Measurements from ENCODE around the gene IGF1R. TPM values are rescaled to one million over a fixed set of nuclear protein-coding genes. Genes with fewer than 3 reads are reported as not detected.
A peak's percentile ranks its signal among the peaks of the same experiment; 100 is the strongest.

IGF1R gene
- total and polyA plus RNA-seq, 4 donors = 5.9 to 154 (median 27.6) TPM

- Histone ChIP-seq H3K36me3 (ENCODE audit: control insufficient read depth in 4 of 4, insufficient read depth in 4 of 4, low read length in 4 of 4) (peaks cover 0 to 5% (median 0%) of the 10 kb centered on the region in 4 donors), H3K9me3 (ENCODE audit: control insufficient read depth in 4 of 4, insufficient read depth in 3 of 4, low read length in 3 of 4) (peaks cover 0 to 2% (median 0%) of the 10 kb centered on the region in 4 donors), H3K4me3 (peak overlapping the region; percentile 94), H3K9ac (ENCODE audit: insufficient read depth in 1 of 2, low read length in 2 of 2) (no peak overlapping the region), H3K27me3 (ENCODE audit: control insufficient read depth in 3 of 3, insufficient read depth in 3 of 3, low read length in 2 of 3) (peaks cover 0 to 15% (median 14%) of the 10 kb centered on the region in 3 donors), H3K27ac (ENCODE audit: low read depth in 1 of 2, low read length in 1 of 2) (peak overlapping the region; percentile 96 to 98), H3K4me1 (ENCODE audit: control insufficient read depth in 5 of 5, insufficient read depth in 5 of 5, low read length in 5 of 5) (peaks cover 0 to 12% (median 0%) of the 10 kb centered on the region in 5 donors)
- ATAC-seq (ENCODE audit: insufficient read depth, low FRiP score) (no peak), DNase-seq (peak; percentile 76 to 80 (median 77))
- 0 to 1% methylated on average over 77 to 121 of the region's 121 CpGs for WGBS, 2 donors
- TF ChIP-seq CTCF (IDR thresholded peaks at IDR 0.05; ENCODE audit: control extremely low read depth, extremely low read depth) = no peak
These were observed 524 bp downstream of the IGF1R start for GRCh38 chr15:98648654-98649471.

GRCh38 chr15:98649472-98650416 is 1.4 kb downstream of the IGF1R start:
- peak overlapping the region; percentile 94 for H3K4me3 ChIP-seq
- H3K27ac ChIP-seq (ENCODE audit: low read depth in 1 of 2, low read length in 1 of 2) = peak overlapping the region; percentile 96 to 98
- peaks cover 0 to 12% (median 4%) of the 10 kb centered on the region in 5 donors for H3K4me1 ChIP-seq (ENCODE audit: control insufficient read depth in 5 of 5, insufficient read depth in 5 of 5, low read length in 5 of 5)
- H3K9me3 ChIP-seq (ENCODE audit: control insufficient read depth in 4 of 4, insufficient read depth in 3 of 4, low read length in 3 of 4) = peaks cover 0 to 2% (median 0%) of the 10 kb centered on the region in 4 donors
- H3K27me3 ChIP-seq (ENCODE audit: control insufficient read depth in 3 of 3, insufficient read depth in 3 of 3, low read length in 2 of 3) = peaks cover 0 to 11% (median 10%) of the 10 kb centered on the region in 3 donors
- WGBS, 2 donors = 0 to 1% methylated on average over 66 to 94 of the region's 94 CpGs
- H3K36me3 ChIP-seq (ENCODE audit: control insufficient read depth in 4 of 4, insufficient read depth in 4 of 4, low read length in 4 of 4) = peaks cover 0 to 5% (median 0%) of the 10 kb centered on the region in 4 donors
- DNase-seq = peak; percentile 64 to 70 (median 69)
- ATAC-seq (ENCODE audit: insufficient read depth, low FRiP score) = no peak
- peak overlapping the region; percentile 32 to 63 for H3K9ac ChIP-seq (ENCODE audit: insufficient read depth in 1 of 2, low read length in 2 of 2)
- no peak for TF ChIP-seq CTCF (IDR thresholded peaks at IDR 0.05; ENCODE audit: control extremely low read depth, extremely low read depth)

- H3K9ac ChIP-seq (ENCODE audit: insufficient read depth in 1 of 2, low read length in 2 of 2) = peak overlapping the region; percentile 63 to 90
- WGBS, 2 donors = 0 to 1% methylated on average over 51 of the region's 51 CpGs
- peak overlapping the region; percentile 96 to 98 for H3K27ac ChIP-seq (ENCODE audit: low read depth in 1 of 2, low read length in 1 of 2)
- DNase-seq (peak; percentile 67 to 77 (median 75)), ATAC-seq (ENCODE audit: insufficient read depth, low FRiP score) (no peak)
- peaks cover 0 to 2% (median 0%) of the 10 kb centered on the region in 4 donors for H3K9me3 ChIP-seq (ENCODE audit: control insufficient read depth in 4 of 4, insufficient read depth in 3 of 4, low read length in 3 of 4)
- peaks cover 0 to 5% (median 0%) of the 10 kb centered on the region in 4 donors for H3K36me3 ChIP-seq (ENCODE audit: control insufficient read depth in 4 of 4, insufficient read depth in 4 of 4, low read length in 4 of 4)
- peak overlapping the region; percentile 94 for H3K4me3 ChIP-seq
- H3K4me1 ChIP-seq (ENCODE audit: control insufficient read depth in 5 of 5, insufficient read depth in 5 of 5, low read length in 5 of 5) = peaks cover 0 to 12% (median 6%) of the 10 kb centered on the region in 5 donors
- no peak for TF ChIP-seq CTCF (IDR thresholded peaks at IDR 0.05; ENCODE audit: control extremely low read depth, extremely low read depth)
- H3K27me3 ChIP-seq (ENCODE audit: control insufficient read depth in 3 of 3, insufficient read depth in 3 of 3, low read length in 2 of 3) = peaks cover 0 to 8% (median 5%) of the 10 kb centered on the region in 3 donors
These were observed 2.2 kb downstream of the IGF1R start for GRCh38 chr15:98650417-98651035.

Data from lung (tissue), 12 donors.